ENCODE data around the gene PWP2.
"Not testable (repeated sequence)": the region's sequence is repeated elsewhere in the genome, so short reads cannot be mapped to it uniquely, and the experiment has no call there.

The PWP2 gene

GRCh38 chr21:44087426-44088400 is 19.5 kb upstream of the PWP2 start:
- no peak for DNase-seq
- CTCF ChIA-PET: interaction anchor here (0.6 kb wide), 1 partner anchor 13 kb away, joined by 3 read pairs; no protein-coding TSS in a partner anchor
- peak overlapping the region; percentile 49 for H3K4me3 Mint-ChIP-seq
- H3K27me3 Mint-ChIP-seq: no peaks in the 10 kb centered on the region
- H3K27ac Mint-ChIP-seq: peak overlapping the region; percentile 97
- H3K4me1 Mint-ChIP-seq: peaks cover 84% of the 10 kb centered on the region
- no peaks in the 10 kb centered on the region for H3K9me3 Mint-ChIP-seq
- peaks cover 81% of the 10 kb centered on the region for H3K36me3 Mint-ChIP-seq

GRCh38 chr21:44088401-44088780 is 18.8 kb upstream of the PWP2 start:
- peaks cover 75% of the 10 kb centered on the region for H3K36me3 Mint-ChIP-seq
- CTCF ChIA-PET: interaction anchor here (0.6 kb wide), 1 partner anchor 13 kb away, joined by 3 read pairs; no protein-coding TSS in a partner anchor
- no peak overlapping the region for H3K4me3 Mint-ChIP-seq
- DNase-seq: no peak
- H3K27ac Mint-ChIP-seq: peak overlapping the region; percentile 97
- H3K9me3 Mint-ChIP-seq: no peaks in the 10 kb centered on the region
- no peaks in the 10 kb centered on the region for H3K27me3 Mint-ChIP-seq
- H3K4me1 Mint-ChIP-seq: peaks cover 77% of the 10 kb centered on the region

GRCh38 chr21:44089001-44089911 is 17.9 kb upstream of the PWP2 start:
- Mint-ChIP-seq H3K9me3 (no peaks in the 10 kb centered on the region), H3K4me3 (peak overlapping the region; percentile 43), H3K36me3 (peaks cover 78% of the 10 kb centered on the region), H3K4me1 (peaks cover 71% of the 10 kb centered on the region), H3K27me3 (no peaks in the 10 kb centered on the region), H3K27ac (peak overlapping the region; percentile 97)
- peak; percentile 69 for DNase-seq
- CTCF ChIA-PET: interaction anchor here (1.3 kb wide), 3 partner anchors 75 to 114 kb away, joined by 4 read pairs; no protein-coding TSS in a partner anchor

GRCh38 chr21:44090325-44090724 is 16.9 kb upstream of the PWP2 start:
- DNase-seq: peak; percentile 47
- CTCF ChIA-PET: interaction anchor here (1.3 kb wide), 2 partner anchors 76 to 115 kb away, joined by 4 read pairs; no protein-coding TSS in a partner anchor
- no peaks in the 10 kb centered on the region for H3K27me3 Mint-ChIP-seq
- peak overlapping the region; percentile 97 for H3K27ac Mint-ChIP-seq
- H3K4me3 Mint-ChIP-seq: peak overlapping the region; percentile 59
- H3K4me1 Mint-ChIP-seq: peaks cover 64% of the 10 kb centered on the region
- H3K36me3 Mint-ChIP-seq: peaks cover 72% of the 10 kb centered on the region
- no peaks in the 10 kb centered on the region for H3K9me3 Mint-ChIP-seq

- Mint-ChIP-seq H3K36me3 (peaks cover 54% of the 10 kb centered on the region), H3K4me1 (peaks cover 45% of the 10 kb centered on the region), H3K27me3 (no peaks in the 10 kb centered on the region), H3K4me3 (no peak overlapping the region), H3K9me3 (no peaks in the 10 kb centered on the region), H3K27ac (peak overlapping the region; percentile 64)
- DNase-seq: no peak
- CTCF ChIA-PET: interaction anchor here (1.0 kb wide), 1 partner anchor 9 kb away, joined by 3 read pairs; no protein-coding TSS in a partner anchor
These were observed 15.0 kb upstream of the PWP2 start for GRCh38 chr21:44092211-44092610.

- no peak overlapping the region for H3K27ac Mint-ChIP-seq
- H3K36me3 Mint-ChIP-seq: peaks cover 39% of the 10 kb centered on the region
- no peaks in the 10 kb centered on the region for H3K27me3 Mint-ChIP-seq
- no peak for DNase-seq
- peaks cover 30% of the 10 kb centered on the region for H3K4me1 Mint-ChIP-seq
- H3K4me3 Mint-ChIP-seq: no peak overlapping the region
- H3K9me3 Mint-ChIP-seq: no peaks in the 10 kb centered on the region
- CTCF ChIA-PET: no interaction called here
These were observed 13.4 kb upstream of the PWP2 start for GRCh38 chr21:44093761-44094160.

GRCh38 chr21:44094832-44095231 is 12.4 kb upstream of the PWP2 start:
- H3K27ac Mint-ChIP-seq: no peak overlapping the region
- CTCF ChIA-PET: no interaction called here
- no peaks in the 10 kb centered on the region for H3K9me3 Mint-ChIP-seq
- DNase-seq: no peak
- peaks cover 19% of the 10 kb centered on the region for H3K4me1 Mint-ChIP-seq
- H3K27me3 Mint-ChIP-seq: no peaks in the 10 kb centered on the region
- H3K4me3 Mint-ChIP-seq: no peak overlapping the region
- H3K36me3 Mint-ChIP-seq: peaks cover 28% of the 10 kb centered on the region

- peaks cover 11% of the 10 kb centered on the region for H3K36me3 Mint-ChIP-seq
- H3K4me1 Mint-ChIP-seq, H3K27ac Mint-ChIP-seq, H3K9me3 Mint-ChIP-seq, CTCF ChIA-PET, H3K27me3 Mint-ChIP-seq, DNase-seq, H3K4me3 Mint-ChIP-seq: not testable (repeated sequence)
These were observed 8.7 kb upstream of the PWP2 start for GRCh38 chr21:44098507-44098906.

- H3K27ac Mint-ChIP-seq, H3K9me3 Mint-ChIP-seq, DNase-seq, CTCF ChIA-PET, H3K4me1 Mint-ChIP-seq, H3K4me3 Mint-ChIP-seq, H3K36me3 Mint-ChIP-seq, H3K27me3 Mint-ChIP-seq: not testable (repeated sequence)
These were observed 8.2 kb upstream of the PWP2 start for GRCh38 chr21:44098964-44099363.

GRCh38 chr21:44107589-44107988 is 390 bp downstream of the PWP2 start:
- H3K4me1 Mint-ChIP-seq, CTCF ChIA-PET, H3K36me3 Mint-ChIP-seq, DNase-seq, H3K9me3 Mint-ChIP-seq, H3K27me3 Mint-ChIP-seq, H3K27ac Mint-ChIP-seq: not testable (repeated sequence)
- peak overlapping the region; percentile 60 for H3K4me3 Mint-ChIP-seq

GRCh38 chr21:44113702-44114371 is 6.6 kb downstream of the PWP2 start:
- H3K9me3 Mint-ChIP-seq, H3K4me3 Mint-ChIP-seq, DNase-seq, H3K27ac Mint-ChIP-seq, CTCF ChIA-PET, H3K27me3 Mint-ChIP-seq, H3K36me3 Mint-ChIP-seq, H3K4me1 Mint-ChIP-seq: not testable (repeated sequence)

- DNase-seq, CTCF ChIA-PET, H3K27me3 Mint-ChIP-seq, H3K4me3 Mint-ChIP-seq, H3K27ac Mint-ChIP-seq, H3K4me1 Mint-ChIP-seq, H3K9me3 Mint-ChIP-seq, H3K36me3 Mint-ChIP-seq: not testable (repeated sequence)
These were observed 14.9 kb downstream of the PWP2 start for GRCh38 chr21:44122131-44122530.

- H3K9me3 Mint-ChIP-seq, CTCF ChIA-PET, H3K36me3 Mint-ChIP-seq, H3K4me1 Mint-ChIP-seq, DNase-seq, H3K4me3 Mint-ChIP-seq, H3K27ac Mint-ChIP-seq, H3K27me3 Mint-ChIP-seq: not testable (repeated sequence)
These were observed 20.6 kb downstream of the PWP2 start for GRCh38 chr21:44127827-44128226.

GRCh38 chr21:44133715-44134057 is 26.5 kb downstream of the PWP2 start:
- H3K36me3 Mint-ChIP-seq, DNase-seq, H3K9me3 Mint-ChIP-seq, CTCF ChIA-PET, H3K4me1 Mint-ChIP-seq, H3K27me3 Mint-ChIP-seq, H3K27ac Mint-ChIP-seq: not testable (repeated sequence)
- peak overlapping the region; percentile 57 for H3K4me3 Mint-ChIP-seq
